Epithelial cell of esophagus (primary cell): Measurements from ENCODE around the gene DENND2D.

ENCODE experiments used
- DNase-seq: peaks from one replicate; pipeline ENCODE4 v3.0.0; 2010; ENCODE audit warnings: low read depth
- H3K4me3 ChIP-seq: 2 replicates; pipeline ENCODE4 v1.5.1; 2011; ENCODE audit warnings: mild to moderate bottlenecking, low read length, control low read depth
- CTCF ChIP-seq: IDR thresholded peaks from 2 replicates; pipeline ENCODE4 v1.5.1; 2011; ENCODE audit warnings: low read depth, mild to moderate bottlenecking, low read length, control low read depth, inconsistent platforms; ENCODE audit not compliant: insufficient read depth; ENCODE audit errors: missing control alignments

DENND2D gene

DNA sequence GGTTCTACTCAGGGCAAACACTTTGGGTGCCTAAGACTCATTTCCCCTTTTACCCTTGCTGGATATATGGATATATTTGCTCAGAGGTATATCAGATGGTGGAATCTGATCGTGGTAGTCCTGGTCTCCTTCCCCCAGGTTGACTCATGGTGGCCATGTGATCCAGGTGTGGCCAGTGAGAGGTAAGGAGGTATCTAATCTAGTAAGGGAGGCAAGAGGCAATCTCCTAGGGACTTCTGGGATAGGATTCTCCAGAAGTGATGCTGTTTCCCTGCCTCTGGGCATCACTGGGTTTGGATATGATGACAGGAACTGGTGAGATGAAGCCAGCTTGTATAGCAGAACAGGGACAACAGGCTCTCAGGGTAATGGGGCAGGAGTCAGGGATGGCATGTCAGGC is 8.5 kb upstream of the DENND2D start:
- no peak overlapping the region for H3K4me3 ChIP-seq
- TF ChIP-seq CTCF, result no peak
- DNase-seq, result peak; percentile 71

DNA sequence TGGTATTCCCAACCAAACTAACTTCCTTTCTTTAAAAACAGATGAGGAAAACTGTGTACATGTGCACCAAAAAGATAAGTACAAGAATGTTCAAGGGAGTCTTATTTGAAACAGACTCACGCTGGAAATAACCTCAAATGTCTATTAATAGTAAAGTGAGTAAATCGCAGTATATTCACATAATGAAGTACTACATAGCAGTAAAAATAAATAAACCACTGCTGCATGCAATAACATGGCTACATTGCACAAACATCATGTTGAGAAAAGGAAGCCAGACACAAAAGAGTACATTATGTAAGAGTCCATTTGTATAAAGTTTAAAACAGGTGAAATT is 5.2 kb upstream of the DENND2D start:
- peak; percentile 52 for DNase-seq
- no peak for TF ChIP-seq CTCF
- H3K4me3 ChIP-seq, result no peak overlapping the region

DNA sequence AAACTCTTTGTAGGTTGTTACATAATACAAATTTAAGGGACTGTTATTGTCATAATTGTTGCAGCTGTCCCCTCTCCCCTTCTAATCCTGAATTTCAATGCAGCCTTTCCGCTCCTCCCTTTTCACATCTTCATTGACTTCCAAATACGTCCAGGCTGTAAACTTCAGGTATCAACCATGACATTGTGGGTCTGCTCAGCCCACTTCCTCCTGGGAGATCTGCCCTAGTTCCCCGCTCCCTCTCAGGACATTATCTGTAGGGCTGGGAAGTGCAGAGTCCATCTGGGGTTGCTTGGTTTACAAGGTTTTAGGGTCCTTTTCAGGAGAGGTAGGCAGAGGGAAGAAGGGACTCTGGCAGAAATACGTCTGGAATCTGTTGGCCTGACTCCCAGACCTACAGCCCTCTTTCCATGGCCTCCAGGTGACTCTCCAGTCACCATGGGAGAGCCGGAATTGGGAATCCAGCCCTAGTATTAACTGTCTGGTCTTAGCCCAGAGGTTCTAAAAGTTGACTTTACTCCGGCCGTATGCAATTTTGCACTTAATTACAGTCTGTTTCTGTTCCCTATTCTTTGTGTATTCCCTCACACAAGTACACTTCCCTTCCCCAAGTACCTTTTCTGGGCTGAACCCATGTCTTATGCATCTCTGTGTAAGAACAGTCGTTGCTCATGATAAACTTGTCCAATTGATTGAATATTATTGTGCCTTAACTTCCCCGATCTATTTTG is 4.7 kb upstream of the DENND2D start:
- no peak for TF ChIP-seq CTCF
- no peak overlapping the region for H3K4me3 ChIP-seq
- no peak for DNase-seq

- peak; percentile 25 for DNase-seq
- peak overlapping the region; percentile 51 for H3K4me3 ChIP-seq
- no peak for TF ChIP-seq CTCF
Observed at GRCh38 chr1:111204201-111204982, 3.9 kb upstream of the DENND2D start.

DNA sequence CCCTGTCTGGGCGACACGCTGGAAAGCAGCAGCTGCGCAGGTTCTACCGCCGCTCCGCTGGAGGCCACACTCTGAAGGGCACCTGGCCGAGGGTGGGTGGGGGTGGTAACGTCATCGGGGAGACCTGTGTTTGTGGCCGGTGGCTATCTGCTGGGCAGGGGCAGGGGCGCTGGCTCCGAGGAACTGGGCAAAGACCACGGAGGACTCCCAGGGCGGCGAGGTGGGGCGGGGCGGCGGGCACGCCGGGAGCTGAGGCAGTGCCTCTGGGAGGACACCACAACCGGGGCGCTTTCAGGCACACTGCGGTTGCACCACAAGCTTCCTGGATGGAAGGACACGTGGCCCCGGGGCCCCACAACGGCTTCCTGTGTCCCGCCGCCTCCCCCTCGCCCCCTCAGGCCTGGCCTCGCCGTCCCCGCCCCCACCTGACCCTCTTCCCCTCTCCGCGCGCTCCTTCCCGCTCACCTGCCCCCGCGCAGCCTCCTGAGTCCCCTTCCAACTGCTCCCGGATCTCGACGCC is 3.3 kb upstream of the DENND2D start:
- TF ChIP-seq CTCF, result no peak
- peak overlapping the region; percentile 51 for H3K4me3 ChIP-seq
- DNase-seq, result peak; percentile 62

- H3K4me3 ChIP-seq, result peak overlapping the region; percentile 51
- TF ChIP-seq CTCF, result no peak
- DNase-seq, result no peak
Observed at GRCh38 chr1:111202707-111203623, 2.5 kb upstream of the DENND2D start.
